Common myeloid progenitor, CD34-positive (primary cell): ENCODE measurements around the gene PLA2G2D.

Experiments used
- CTCF ChIA-PET: fragments of 350-600 bp; sonication (Branson Sonifier 250); formaldehyde crosslinking; loops from one replicate; lab custom pipeline; 2021; ENCODE audit warnings: antibody characterized with exemption; lab: Charles Lee
- POLR2A ChIA-PET: fragments of 350-600 bp; sonication (Branson Sonifier 250); formaldehyde crosslinking; loops from one replicate; lab custom pipeline; 2021; ENCODE audit warnings: antibody characterized with exemption; lab: Charles Lee
- DNase-seq, 3 donors: peaks; one replicate each; pipeline versions ENCODE4 v3.0.0 to v3.0.0-alpha.2; 2013
- H3K27ac ChIP-seq, 2 experiments: 1 replicate in 1 of 2; 2 replicates in 1 of 2; pipeline ENCODE4 v1.7.0; 2013; ENCODE audit warnings: inconsistent platforms in 2 of 2, low read length in 2 of 2, mild to moderate bottlenecking in 2 of 2, low read depth in 1 of 2, moderate library complexity in 1 of 2; ENCODE audit not compliant: severe bottlenecking in 2 of 2, insufficient read depth in 1 of 2, poor library complexity in 1 of 2
- H3K27me3 ChIP-seq, 5 experiments: replicated peaks in 2 of 5; 1 replicate in 3 of 5; 2 replicates in 2 of 5; pipeline versions ENCODE4 v1.6.1 to v1.7.0; 2013; ENCODE audit warnings: low read length in 4 of 5, mild to moderate bottlenecking in 2 of 5, moderate library complexity in 2 of 5, inconsistent platforms in 1 of 5; ENCODE audit not compliant: insufficient read depth in 5 of 5, control insufficient read depth in 4 of 5
- H3K36me3 ChIP-seq, 4 experiments: 1 replicate in 2 of 4; 2 replicates in 2 of 4; pipeline versions ENCODE4 v1.6.1 to v1.7.0; 2013; ENCODE audit warnings: low read length in 3 of 4, control low read depth in 1 of 4, mild to moderate bottlenecking in 1 of 4; ENCODE audit not compliant: control insufficient read depth in 4 of 4, insufficient read depth in 4 of 4
- H3K4me1 ChIP-seq, 4 experiments: 1 replicate in 3 of 4; 2 replicates in 1 of 4; pipeline versions ENCODE4 v1.6.1 to v1.7.1; 2013; ENCODE audit warnings: low read length in 3 of 4, mild to moderate bottlenecking in 3 of 4, control low read depth in 1 of 4, inconsistent platforms in 1 of 4, moderate library complexity in 1 of 4; ENCODE audit not compliant: control insufficient read depth in 4 of 4, insufficient read depth in 4 of 4; ENCODE audit errors: control extremely low read depth in 1 of 4
- H3K4me3 ChIP-seq, 7 experiments: 1 replicate in 4 of 7; 2 replicates in 3 of 7; pipeline versions ENCODE4 v1.5.1 to v1.7.0; 2013; ENCODE audit warnings: mild to moderate bottlenecking in 7 of 7, low read length in 6 of 7, moderate library complexity in 6 of 7, inconsistent platforms in 2 of 7, low read depth in 2 of 7, control low read depth in 1 of 7; ENCODE audit not compliant: insufficient read depth in 4 of 7, control insufficient read depth in 1 of 7; ENCODE audit errors: extremely low read depth in 1 of 7
- H3K9me3 ChIP-seq, 5 experiments: 1 replicate in 4 of 5; 2 replicates in 1 of 5; pipeline versions ENCODE4 v1.6.1 to v1.7.1; 2013; ENCODE audit warnings: low read length in 4 of 5, mild to moderate bottlenecking in 2 of 5, inconsistent platforms in 1 of 5, low read depth in 1 of 5, moderate library complexity in 1 of 5; ENCODE audit not compliant: control insufficient read depth in 4 of 5, insufficient read depth in 2 of 5; ENCODE audit errors: control extremely low read depth in 1 of 5
- WGBS: methylation state at CpG from one replicate; pipeline ENCODE4 v1.1.5; 2013; ENCODE audit not compliant: insufficient coverage; 5-methylcytosine and 5-hydroxymethylcytosine counted together

PLA2G2D gene

GRCh38 chr1:20069874-20070273 is 49.5 kb downstream of the PLA2G2D start, which contains the start of gene PLA2G5:
TSS of gene PLA2G5 (plus strand) at chr1:20070194. CDS start at chr1:20084831, 14,637 bp downstream.
- ChIA-PET CTCF (no interaction called here), POLR2A (no interaction called here)
- Histone ChIP-seq H3K9me3 (no peaks in the 10 kb centered on the region), H3K4me1 (no peaks in the 10 kb centered on the region), H3K4me3 (no peak within 1 kb of the TSS), H3K27me3 (peaks cover 0 to 3% (median 0%) of the 10 kb centered on the region in 5 experiments), H3K36me3 (no peaks in the 10 kb centered on the region), H3K27ac (no peak within 1 kb of the TSS)
- DNase-seq, result no peak
- WGBS, result 69% methylated on average over 7 of the region's 7 CpGs

- no peaks in the 10 kb centered on the region for H3K9me3 ChIP-seq
- 96% methylated on average over 5 of the region's 7 CpGs for WGBS
- CTCF ChIA-PET, result no interaction called here
- POLR2A ChIA-PET, result no interaction called here
- peaks cover 0 to 3% (median 0%) of the 10 kb centered on the region in 5 experiments for H3K27me3 ChIP-seq
- no peak overlapping the region for H3K4me3 ChIP-seq
- H3K27ac ChIP-seq, result no peak overlapping the region
- H3K4me1 ChIP-seq, result no peaks in the 10 kb centered on the region
- H3K36me3 ChIP-seq, result no peaks in the 10 kb centered on the region
- no peak for DNase-seq
Measured at GRCh38 chr1:20068722-20069121, 50.6 kb downstream of the PLA2G2D start.

GRCh38 chr1:20063861-20064292 is 55.5 kb downstream of the PLA2G2D start:
- DNase-seq, result no peak
- no peak overlapping the region for H3K27ac ChIP-seq
- peaks cover 0 to 1% (median 0%) of the 10 kb centered on the region in 5 experiments for H3K27me3 ChIP-seq
- ChIA-PET CTCF (interaction anchor here (1.0 kb wide), 1 partner anchor 38 kb away, joined by 4 read pairs; no protein-coding TSS in a partner anchor), POLR2A (no interaction called here)
- H3K36me3 ChIP-seq, result no peaks in the 10 kb centered on the region
- H3K4me3 ChIP-seq, result no peak overlapping the region
- WGBS, result 95% methylated on average over 2 of the region's 2 CpGs
- H3K9me3 ChIP-seq, result peaks cover 0 to 3% (median 0%) of the 10 kb centered on the region in 5 experiments
- H3K4me1 ChIP-seq, result no peaks in the 10 kb centered on the region
